Measurements from ENCODE around the gene RALGAPA2. TPM values are rescaled to one million over a fixed set of nuclear protein-coding genes. Genes with fewer than 3 reads are reported as not detected.

The RALGAPA2 gene
- total and polyA plus RNA-seq, 5 donors from 2014 or later: 4.7 to 28.8 (median 6.2) TPM

- Histone ChIP-seq H3K4me3 (ENCODE audit: low read depth, low read length) (no peak overlapping the region), H3K36me3 (ENCODE audit: control insufficient read depth, insufficient read depth, low read length) (no peaks in the 10 kb centered on the region), H3K9me3 (ENCODE audit: control insufficient read depth in 2 of 2, low read length in 2 of 2) (no peaks in the 10 kb centered on the region), H3K27ac (ENCODE audit: insufficient read depth, low read length, poor library complexity, severe bottlenecking) (no peak overlapping the region), H3K27me3 (ENCODE audit: control insufficient read depth, insufficient read depth, low read length) (no peaks in the 10 kb centered on the region), H3K4me1 (ENCODE audit: control insufficient read depth, insufficient read depth, low read length, poor library complexity, severe bottlenecking) (no peaks in the 10 kb centered on the region)
- Mint-ChIP-seq H3K27ac (no peak overlapping the region), H3K9me3 (no peaks in the 10 kb centered on the region), H3K4me3 (no peak overlapping the region), H3K36me3 (peaks cover 18% of the 10 kb centered on the region), H3K27me3 (no peaks in the 10 kb centered on the region), H3K4me1 (peaks cover 0 to 4% (median 0%) of the 10 kb centered on the region in 4 donors)
- ATAC-seq (ENCODE audit: low read depth in 2 of 2) (no peak), DNase-seq (no peak)
These were observed 265.9 kb downstream of the RALGAPA2 start for GRCh38 chr20:20446425-20447015.

- Mint-ChIP-seq H3K4me3 (no peak overlapping the region), H3K9me3 (no peaks in the 10 kb centered on the region), H3K27me3 (no peaks in the 10 kb centered on the region), H3K27ac (no peak overlapping the region), H3K36me3 (peaks cover 24% of the 10 kb centered on the region), H3K4me1 (peaks cover 0 to 4% (median 0%) of the 10 kb centered on the region in 4 donors)
- Histone ChIP-seq H3K4me1 (ENCODE audit: control insufficient read depth, insufficient read depth, low read length, poor library complexity, severe bottlenecking) (no peaks in the 10 kb centered on the region), H3K27ac (ENCODE audit: insufficient read depth, low read length, poor library complexity, severe bottlenecking) (no peak overlapping the region), H3K4me3 (ENCODE audit: low read depth, low read length) (no peak overlapping the region), H3K36me3 (ENCODE audit: control insufficient read depth, insufficient read depth, low read length) (no peaks in the 10 kb centered on the region), H3K27me3 (ENCODE audit: control insufficient read depth, insufficient read depth, low read length) (no peaks in the 10 kb centered on the region), H3K9me3 (ENCODE audit: control insufficient read depth in 2 of 2, low read length in 2 of 2) (no peaks in the 10 kb centered on the region)
- no peak for ATAC-seq (ENCODE audit: low read depth in 2 of 2)
- no peak for DNase-seq
These were observed 266.4 kb downstream of the RALGAPA2 start for GRCh38 chr20:20446001-20446400.

DNA sequence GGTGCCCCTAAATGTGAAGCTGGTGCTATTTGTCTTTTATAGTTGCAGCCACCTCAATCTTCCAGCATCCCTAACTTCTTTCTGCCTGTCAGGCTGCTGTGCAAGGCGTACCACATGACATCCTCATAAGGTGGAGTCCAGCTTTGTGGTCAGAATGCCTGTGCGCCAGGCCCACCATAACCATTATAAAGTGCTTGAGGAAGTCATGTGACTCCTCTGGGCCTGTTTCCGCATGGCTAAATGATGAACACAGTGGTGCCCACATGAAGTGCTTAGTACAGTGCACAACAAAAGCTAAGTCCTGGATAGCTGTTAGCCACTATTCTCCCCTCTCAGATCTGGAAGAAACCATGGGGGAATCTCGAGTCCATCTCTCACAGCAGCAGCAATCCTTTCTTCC, 268.9 kb downstream of the RALGAPA2 start:
- Mint-ChIP-seq H3K27me3 (no peaks in the 10 kb centered on the region), H3K27ac (no peak overlapping the region), H3K36me3 (peaks cover 20% of the 10 kb centered on the region), H3K9me3 (no peaks in the 10 kb centered on the region), H3K4me1 (peaks cover 0 to 4% (median 0%) of the 10 kb centered on the region in 4 donors), H3K4me3 (no peak overlapping the region)
- Histone ChIP-seq H3K4me3 (ENCODE audit: low read depth, low read length) (no peak overlapping the region), H3K4me1 (ENCODE audit: control insufficient read depth, insufficient read depth, low read length, poor library complexity, severe bottlenecking) (no peaks in the 10 kb centered on the region), H3K36me3 (ENCODE audit: control insufficient read depth, insufficient read depth, low read length) (no peaks in the 10 kb centered on the region), H3K27me3 (ENCODE audit: control insufficient read depth, insufficient read depth, low read length) (no peaks in the 10 kb centered on the region), H3K27ac (ENCODE audit: insufficient read depth, low read length, poor library complexity, severe bottlenecking) (no peak overlapping the region), H3K9me3 (ENCODE audit: control insufficient read depth in 2 of 2, low read length in 2 of 2) (no peaks in the 10 kb centered on the region)
- DNase-seq (no peak), ATAC-seq (ENCODE audit: low read depth in 2 of 2) (no peak)

DNA sequence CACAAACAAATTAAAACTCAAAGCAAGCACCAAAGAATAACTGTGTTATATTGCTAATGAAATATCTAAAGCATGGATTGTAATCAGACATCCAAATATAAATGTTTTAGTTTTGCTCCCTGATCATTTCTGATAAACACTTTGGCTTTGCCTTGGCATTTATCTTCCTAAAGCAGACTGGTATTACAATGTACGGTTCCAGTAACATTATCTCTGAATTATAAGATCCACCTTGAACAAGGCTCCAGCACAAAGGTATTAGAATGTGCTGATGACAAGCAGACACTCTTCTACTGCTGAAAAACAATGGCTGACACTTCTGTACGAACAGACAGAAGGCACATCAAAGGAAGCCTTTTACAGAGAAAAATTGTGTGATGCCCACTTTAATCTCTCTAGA, 270.0 kb downstream of the RALGAPA2 start:
- Mint-ChIP-seq H3K36me3 (peaks cover 23% of the 10 kb centered on the region), H3K27me3 (no peaks in the 10 kb centered on the region), H3K27ac (no peak overlapping the region), H3K4me1 (peaks cover 0 to 4% (median 0%) of the 10 kb centered on the region in 4 donors), H3K9me3 (no peaks in the 10 kb centered on the region), H3K4me3 (no peak overlapping the region)
- DNase-seq: no peak
- no peak for ATAC-seq (ENCODE audit: low read depth in 2 of 2)
- Histone ChIP-seq H3K36me3 (ENCODE audit: control insufficient read depth, insufficient read depth, low read length) (no peaks in the 10 kb centered on the region), H3K27me3 (ENCODE audit: control insufficient read depth, insufficient read depth, low read length) (no peaks in the 10 kb centered on the region), H3K9me3 (ENCODE audit: control insufficient read depth in 2 of 2, low read length in 2 of 2) (no peaks in the 10 kb centered on the region), H3K4me3 (ENCODE audit: low read depth, low read length) (no peak overlapping the region), H3K27ac (ENCODE audit: insufficient read depth, low read length, poor library complexity, severe bottlenecking) (no peak overlapping the region), H3K4me1 (ENCODE audit: control insufficient read depth, insufficient read depth, low read length, poor library complexity, severe bottlenecking) (no peaks in the 10 kb centered on the region)

DNA sequence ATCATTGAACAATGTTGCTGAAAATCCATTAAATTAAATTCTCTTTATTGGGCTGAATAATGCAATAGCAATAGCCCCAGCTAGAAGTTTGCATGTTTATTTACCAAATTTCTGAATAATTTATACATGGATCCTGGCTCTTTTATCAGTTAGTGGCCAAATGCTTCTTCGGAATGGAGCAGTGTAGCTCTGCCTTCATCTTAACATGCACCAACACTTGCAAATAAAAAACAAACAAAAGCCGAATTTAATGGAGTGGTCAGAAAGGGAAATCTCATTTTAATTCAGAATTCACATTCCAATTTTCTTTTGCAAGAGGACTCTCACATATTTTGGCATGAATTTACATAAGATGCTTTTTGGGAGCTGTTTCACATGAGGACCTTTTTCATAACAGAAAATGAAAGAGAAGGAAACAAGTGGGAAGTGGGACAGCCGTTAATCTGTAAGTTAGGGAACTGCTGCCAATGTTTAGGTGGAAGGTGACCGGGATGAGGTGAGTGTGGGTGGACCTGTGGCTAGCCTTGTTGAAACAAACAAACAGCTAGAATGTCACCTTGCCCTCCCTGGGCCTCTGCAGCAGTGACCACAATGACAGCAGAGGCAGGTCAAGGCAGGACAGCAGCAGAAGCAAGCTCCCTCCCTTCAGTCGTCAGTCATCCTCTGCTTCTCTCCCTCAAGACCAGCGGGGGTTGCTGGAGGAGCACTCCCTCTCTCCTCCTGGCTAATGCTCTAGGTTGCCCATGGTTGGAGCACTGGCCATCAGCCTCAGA, 271.4 kb downstream of the RALGAPA2 start:
- no peaks in the 10 kb centered on the region for H3K4me1 ChIP-seq (ENCODE audit: control insufficient read depth, insufficient read depth, low read length, poor library complexity, severe bottlenecking)
- no peak overlapping the region for H3K27ac ChIP-seq (ENCODE audit: insufficient read depth, low read length, poor library complexity, severe bottlenecking)
- no peak overlapping the region for H3K27ac Mint-ChIP-seq
- no peaks in the 10 kb centered on the region for H3K27me3 Mint-ChIP-seq
- no peaks in the 10 kb centered on the region for H3K9me3 Mint-ChIP-seq
- ATAC-seq (ENCODE audit: low read depth in 2 of 2) (no peak), DNase-seq (no peak)
- H3K36me3 Mint-ChIP-seq: peaks cover 27% of the 10 kb centered on the region
- no peaks in the 10 kb centered on the region for H3K27me3 ChIP-seq (ENCODE audit: control insufficient read depth, insufficient read depth, low read length)
- H3K36me3 ChIP-seq (ENCODE audit: control insufficient read depth, insufficient read depth, low read length): no peaks in the 10 kb centered on the region
- no peak overlapping the region for H3K4me3 Mint-ChIP-seq
- H3K4me3 ChIP-seq (ENCODE audit: low read depth, low read length): no peak overlapping the region
- peaks cover 0 to 3% (median under 1%) of the 10 kb centered on the region in 4 donors for H3K4me1 Mint-ChIP-seq
- H3K9me3 ChIP-seq (ENCODE audit: control insufficient read depth in 2 of 2, low read length in 2 of 2): no peaks in the 10 kb centered on the region

DNA sequence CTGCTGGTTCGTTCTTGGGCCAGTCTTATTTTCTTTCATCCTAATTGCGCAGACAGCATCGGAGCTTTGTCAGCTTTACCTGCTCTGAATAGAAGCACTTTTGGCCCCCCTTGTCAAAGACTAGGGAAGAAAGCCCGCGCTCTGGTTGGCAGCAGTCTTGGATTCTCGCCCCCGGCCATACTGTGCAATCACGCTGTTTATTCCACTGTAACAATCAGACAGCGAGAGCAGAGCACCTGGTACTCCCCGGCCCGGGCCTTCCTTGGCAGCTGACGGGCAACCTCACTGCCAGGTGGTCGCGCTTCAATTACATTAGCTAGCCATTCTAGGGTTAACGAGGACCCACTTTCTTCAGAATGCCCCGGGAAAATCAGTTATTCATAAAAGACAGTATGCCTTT, 272.0 kb downstream of the RALGAPA2 start:
- peaks cover 32% of the 10 kb centered on the region for H3K36me3 Mint-ChIP-seq
- no peaks in the 10 kb centered on the region for H3K4me1 ChIP-seq (ENCODE audit: control insufficient read depth, insufficient read depth, low read length, poor library complexity, severe bottlenecking)
- H3K4me1 Mint-ChIP-seq: peaks cover 0 to 5% (median under 1%) of the 10 kb centered on the region in 4 donors
- no peaks in the 10 kb centered on the region for H3K36me3 ChIP-seq (ENCODE audit: control insufficient read depth, insufficient read depth, low read length)
- DNase-seq (no peak), ATAC-seq (ENCODE audit: low read depth in 2 of 2) (no peak)
- no peak overlapping the region for H3K4me3 ChIP-seq (ENCODE audit: low read depth, low read length)
- H3K27ac Mint-ChIP-seq: no peak overlapping the region
- no peak overlapping the region for H3K27ac ChIP-seq (ENCODE audit: insufficient read depth, low read length, poor library complexity, severe bottlenecking)
- no peaks in the 10 kb centered on the region for H3K27me3 ChIP-seq (ENCODE audit: control insufficient read depth, insufficient read depth, low read length)
- no peaks in the 10 kb centered on the region for H3K9me3 ChIP-seq (ENCODE audit: control insufficient read depth in 2 of 2, low read length in 2 of 2)
- no peak overlapping the region for H3K4me3 Mint-ChIP-seq
- H3K9me3 Mint-ChIP-seq: no peaks in the 10 kb centered on the region
- no peaks in the 10 kb centered on the region for H3K27me3 Mint-ChIP-seq

GRCh38 chr20:20439602-20440190, 272.7 kb downstream of the RALGAPA2 start:
- Mint-ChIP-seq H3K9me3 (no peaks in the 10 kb centered on the region), H3K4me3 (no peak overlapping the region), H3K36me3 (peaks cover 38% of the 10 kb centered on the region), H3K27ac (no peak overlapping the region), H3K27me3 (no peaks in the 10 kb centered on the region), H3K4me1 (peaks cover 0 to 5% (median under 1%) of the 10 kb centered on the region in 4 donors)
- no peak for DNase-seq
- H3K9me3 ChIP-seq (ENCODE audit: control insufficient read depth in 2 of 2, low read length in 2 of 2): no peaks in the 10 kb centered on the region
- H3K4me1 ChIP-seq (ENCODE audit: control insufficient read depth, insufficient read depth, low read length, poor library complexity, severe bottlenecking): no peaks in the 10 kb centered on the region
- no peak overlapping the region for H3K4me3 ChIP-seq (ENCODE audit: low read depth, low read length)
- no peaks in the 10 kb centered on the region for H3K36me3 ChIP-seq (ENCODE audit: control insufficient read depth, insufficient read depth, low read length)
- ATAC-seq (ENCODE audit: low read depth in 2 of 2): no peak
- no peaks in the 10 kb centered on the region for H3K27me3 ChIP-seq (ENCODE audit: control insufficient read depth, insufficient read depth, low read length)
- H3K27ac ChIP-seq (ENCODE audit: insufficient read depth, low read length, poor library complexity, severe bottlenecking): no peak overlapping the region

Measured in CD4-positive, CD25-positive, alpha-beta regulatory T cell (primary cell).